Posterior vena cava (tissue), 2 donors: ENCODE data around the gene LAMB3. TPM values are rescaled to one million over a fixed set of nuclear protein-coding genes. Genes with fewer than 3 reads are reported as not detected.

ENCODE experiments used
- DNase-seq: peaks from one replicate; pipeline ENCODE4 v3.0.0-alpha.2; 2020; ENCODE audit warnings: low spot score
- intact Hi-C, 2 donors: fragments of 100-400 bp; cut with DNase I; formaldehyde crosslinking; loops; one replicate each; pipeline versions ENCODE4 v1.14.1 to v1.14.2; 2022 to 2023
- total RNA-seq, 2 donors: library from RNA; stranded (reverse); fragmentation: NEBNext Ultra II Directional; extraction: Animal tissue kit (Norgen Biotek cat#: 25700); gene quantifications; one replicate each; pipeline ENCODE4 v1.2.1, GENCODE V29; 2021
- donor health status: DM: yes; HTN: yes; CAD: no.
- donor health status: DM: yes; HTN: yes; CAD: no.

The LAMB3 gene
- total RNA-seq, 2 donors from 2014 or later, result 1.5 TPM

DNA sequence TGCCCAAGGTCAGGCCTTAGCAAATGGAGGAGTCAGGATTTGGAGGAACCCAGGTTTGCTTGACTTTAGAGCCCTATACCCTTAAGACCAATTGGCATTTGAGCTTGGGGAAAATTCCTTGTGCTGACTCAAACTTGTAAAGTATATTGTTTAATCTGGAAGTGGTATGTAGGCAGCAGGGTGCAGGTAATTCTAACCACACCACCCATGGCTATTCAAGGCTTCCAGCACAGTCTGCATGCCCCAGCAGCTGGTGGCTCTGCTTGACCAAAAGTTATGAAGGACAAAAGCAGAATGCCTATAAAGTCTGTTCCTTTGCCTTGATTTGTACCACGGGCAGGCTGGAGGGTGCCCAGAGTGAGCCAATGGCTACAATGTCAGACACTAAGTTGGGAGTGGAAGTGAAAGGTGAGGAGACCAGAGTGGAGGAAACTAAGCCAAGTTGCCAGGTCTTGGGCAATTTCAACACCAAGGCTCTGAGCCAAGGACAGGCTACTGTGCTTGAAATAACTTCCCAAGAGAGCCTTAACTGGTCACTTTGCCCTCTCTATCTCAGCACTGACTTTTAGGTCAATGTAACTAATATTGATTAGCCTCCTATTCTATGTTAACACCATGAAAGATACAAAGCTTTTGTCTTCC, 18.3 kb upstream of the LAMB3 start:
- intact Hi-C loops, result no loop called here
- no peak for DNase-seq

DNA sequence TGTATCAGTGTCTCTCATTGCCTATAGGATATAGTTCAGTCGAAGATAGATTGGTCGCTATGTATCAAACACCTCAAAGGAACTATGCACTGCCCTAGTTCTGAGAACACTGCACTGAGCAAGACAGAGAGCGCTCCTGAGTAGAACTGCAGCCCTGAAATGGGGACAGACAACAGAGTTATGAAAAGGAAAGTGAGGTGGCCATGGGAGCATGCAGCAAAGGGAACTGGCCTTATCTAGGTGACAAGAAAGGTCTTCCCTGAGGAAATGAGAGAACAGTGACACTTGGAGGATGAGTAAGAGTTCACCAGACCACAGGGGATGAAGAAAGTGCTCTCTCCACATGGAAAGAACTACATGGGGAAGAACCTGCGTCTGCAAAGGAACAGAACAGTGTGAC, 15.5 kb upstream of the LAMB3 start:
- no peak for DNase-seq
- intact Hi-C loops, result no loop called here

DNA sequence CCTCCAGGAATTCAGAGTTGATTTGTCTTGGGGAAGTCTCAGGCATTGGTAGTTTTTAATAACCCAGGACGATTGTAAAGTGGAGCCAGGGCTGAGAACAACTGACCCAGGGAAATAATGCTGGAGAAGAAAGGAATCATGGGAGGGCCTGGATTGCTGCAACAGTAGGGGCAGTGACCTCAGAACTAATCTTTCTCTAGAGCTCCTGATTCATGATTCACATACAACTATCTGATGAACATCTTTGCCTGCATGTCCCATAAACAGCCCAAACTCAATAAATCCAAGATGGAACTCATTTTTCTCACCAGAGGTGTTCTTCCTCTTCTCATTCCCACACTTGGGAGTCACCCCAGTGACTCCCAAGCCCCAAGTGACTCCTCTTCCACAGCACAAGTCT, 14.9 kb upstream of the LAMB3 start:
- no peak for DNase-seq
- intact Hi-C loops, result no loop called here

DNA sequence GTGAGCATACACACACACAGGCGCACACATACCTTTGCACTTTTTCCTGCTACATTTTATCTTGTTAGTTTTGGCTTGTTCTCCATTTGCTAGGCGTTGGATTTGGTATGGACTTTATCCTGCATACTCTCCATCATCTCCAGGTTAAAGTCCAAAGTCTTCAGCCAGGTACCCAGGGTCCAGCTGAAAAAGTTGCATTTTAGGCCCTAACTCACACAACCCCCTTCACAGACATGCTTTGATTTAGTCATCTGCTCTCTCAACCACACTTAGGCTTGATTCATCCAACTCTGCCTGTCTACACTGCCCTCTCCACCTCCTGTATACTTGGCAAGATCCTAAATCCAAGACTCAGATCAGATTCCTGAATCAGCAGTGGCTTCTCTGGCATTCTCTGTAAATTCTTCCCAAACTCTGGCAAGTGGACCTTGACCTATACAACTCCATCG, 10.7 kb upstream of the LAMB3 start:
- DNase-seq, result no peak
- intact Hi-C loops, result no loop called here

DNA sequence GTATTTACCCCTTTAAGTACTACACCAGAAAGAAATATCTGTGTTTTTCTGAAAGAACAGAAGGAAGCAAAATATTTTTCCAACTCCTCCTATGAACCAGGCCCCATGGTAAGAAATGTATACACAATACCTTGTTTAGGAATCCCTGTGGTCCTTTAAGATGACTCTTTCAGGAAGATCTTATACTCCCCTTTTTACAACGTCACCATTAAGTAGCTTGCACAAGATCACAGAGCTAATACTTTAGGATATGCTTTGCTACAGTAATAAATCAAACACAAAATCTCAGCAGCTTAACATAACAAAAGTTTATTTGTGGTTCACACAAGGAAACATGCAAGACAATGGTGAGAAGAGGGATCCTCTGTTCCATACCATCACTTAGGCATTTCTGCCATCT, 8.8 kb upstream of the LAMB3 start:
- intact Hi-C loops, result no loop called here
- DNase-seq, result no peak

DNA sequence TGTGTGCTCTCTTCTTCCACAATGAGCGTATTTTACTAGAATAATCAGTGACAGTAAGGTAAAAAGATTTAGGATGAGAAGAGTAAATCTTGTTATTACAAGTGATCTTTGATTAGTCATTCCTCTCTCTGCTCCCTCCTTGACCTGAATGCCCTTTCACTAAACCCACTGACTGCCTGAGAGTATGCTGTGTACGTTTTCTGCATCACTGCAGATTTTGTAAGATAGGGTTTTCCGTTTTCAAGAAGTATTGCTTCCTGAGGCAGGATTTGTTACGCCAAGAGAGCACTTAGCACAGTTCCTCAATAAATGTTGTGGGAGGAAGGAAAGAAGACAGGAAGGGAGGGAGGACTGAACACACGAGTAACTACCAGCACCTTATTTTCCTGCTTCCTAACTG, 7.7 kb upstream of the LAMB3 start:
- DNase-seq, result no peak
- intact Hi-C loops, result no loop called here

DNA sequence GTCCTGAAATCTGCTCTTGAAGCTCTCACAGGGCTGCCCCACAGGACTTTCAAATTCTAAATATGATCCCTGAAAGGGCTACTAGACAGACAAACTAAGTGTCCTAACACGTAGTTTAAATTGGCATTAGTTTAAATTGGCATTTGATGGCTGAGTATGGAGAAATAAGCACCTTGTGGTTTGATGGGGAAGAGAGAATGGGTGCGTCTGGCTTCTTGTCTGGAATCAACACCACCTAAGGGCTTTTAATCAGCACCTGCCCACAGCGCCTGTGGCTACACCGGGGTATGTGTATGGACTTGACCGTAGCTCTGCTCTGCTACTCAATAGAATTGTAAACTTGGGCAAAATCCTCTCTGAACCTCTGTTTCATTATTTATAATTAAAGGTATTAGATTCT, 5.7 kb upstream of the LAMB3 start:
- DNase-seq, result no peak
- intact Hi-C loops, result no loop called here

DNA sequence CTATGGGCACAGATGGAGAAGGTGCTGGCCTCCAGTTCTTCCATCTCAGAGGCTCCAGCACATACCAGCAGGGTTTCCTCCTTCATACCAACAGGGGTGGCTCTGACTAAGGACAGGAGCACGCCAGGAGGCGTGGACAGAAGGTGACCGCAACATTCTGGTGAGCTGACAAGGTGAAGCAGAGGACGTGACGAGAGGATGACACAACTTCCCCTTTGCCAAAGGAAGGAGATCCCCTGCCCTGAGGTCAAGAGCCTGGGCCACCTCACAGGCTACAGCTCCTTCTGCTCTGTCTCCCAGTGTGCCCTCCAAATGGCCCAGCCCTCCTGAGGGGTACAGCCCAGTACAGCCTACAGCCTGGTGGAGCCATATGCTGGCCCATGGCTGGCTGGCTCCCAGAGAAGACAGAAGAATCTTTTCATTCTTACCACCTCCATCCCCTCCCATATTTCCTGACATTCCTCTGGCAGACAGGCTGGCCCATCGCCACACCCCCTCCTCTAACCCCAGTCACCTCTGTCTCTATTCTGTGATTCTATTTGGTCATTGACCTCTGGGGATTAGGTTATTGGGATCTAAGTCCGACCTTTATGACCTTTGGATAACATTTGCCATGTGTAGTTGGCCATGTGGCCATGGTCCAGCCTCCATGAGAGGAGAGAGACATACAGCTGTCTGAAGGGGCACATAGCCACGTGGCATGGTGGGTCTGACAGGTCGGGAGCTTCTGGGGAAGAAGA, 5.1 kb upstream of the LAMB3 start:
- no peak for DNase-seq
- intact Hi-C loops, result no loop called here

DNA sequence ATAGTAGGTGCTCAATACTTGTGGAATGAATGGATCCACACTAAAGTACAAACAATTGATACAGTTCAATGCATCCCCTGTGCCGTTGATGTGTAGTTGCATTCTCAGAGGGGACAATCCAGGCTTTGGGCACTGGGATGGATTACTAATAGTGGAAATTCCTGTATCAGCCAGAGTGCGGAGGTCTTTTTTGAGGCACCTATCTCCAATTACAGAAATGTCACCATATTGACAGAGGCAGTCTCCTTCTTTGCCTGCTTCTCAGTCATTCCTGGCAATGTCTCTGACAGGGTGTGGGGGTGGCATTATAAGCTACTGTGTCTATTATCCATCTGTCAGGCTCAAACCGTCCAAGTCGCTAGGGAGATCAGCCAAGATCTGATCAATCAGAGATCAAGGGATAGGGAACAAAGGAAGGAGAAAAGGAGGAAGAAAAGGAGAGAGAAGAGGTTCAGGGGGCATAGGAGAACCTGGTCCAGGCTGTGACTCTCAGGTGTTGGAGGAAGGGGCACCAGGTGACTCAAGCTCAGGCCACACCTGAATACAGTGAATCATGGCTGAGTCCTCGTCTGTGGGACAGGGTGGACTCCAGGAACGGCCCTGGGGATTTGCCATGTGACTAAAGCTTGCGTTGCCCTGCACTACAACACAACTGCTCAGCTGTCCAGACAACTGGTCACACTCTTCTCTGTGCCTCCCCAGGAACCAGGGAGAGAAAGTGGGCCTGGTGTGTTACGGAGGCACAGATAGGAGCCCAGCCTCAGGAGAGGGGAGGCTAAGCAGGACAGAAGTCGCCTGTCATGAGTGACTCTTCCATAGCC, 3.4 kb upstream of the LAMB3 start:
- intact Hi-C loops, result no loop called here
- no peak for DNase-seq

DNA sequence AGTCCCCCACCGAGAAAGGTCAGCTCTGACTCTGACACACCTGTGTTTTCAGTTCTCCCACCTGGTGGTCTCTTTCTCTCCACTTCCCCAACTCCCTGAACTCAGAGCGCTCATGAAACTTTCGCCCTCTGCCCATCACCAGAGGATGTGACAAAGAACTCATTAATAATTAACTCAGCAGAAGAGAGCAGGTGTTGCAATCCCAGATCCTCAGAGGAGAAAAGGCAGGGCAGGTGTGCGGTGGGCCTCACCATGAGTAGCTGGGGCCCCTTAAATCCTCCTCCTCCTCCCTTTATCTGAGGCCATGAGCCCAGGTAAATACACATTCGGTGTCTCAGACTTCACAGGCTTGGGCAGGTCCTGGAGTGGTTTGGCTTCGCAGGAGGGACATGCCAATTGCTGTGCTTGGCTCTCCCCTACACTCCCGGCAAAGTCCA, 1.7 kb upstream of the LAMB3 start:
- intact Hi-C loops, result no loop called here
- DNase-seq, result no peak

DNA sequence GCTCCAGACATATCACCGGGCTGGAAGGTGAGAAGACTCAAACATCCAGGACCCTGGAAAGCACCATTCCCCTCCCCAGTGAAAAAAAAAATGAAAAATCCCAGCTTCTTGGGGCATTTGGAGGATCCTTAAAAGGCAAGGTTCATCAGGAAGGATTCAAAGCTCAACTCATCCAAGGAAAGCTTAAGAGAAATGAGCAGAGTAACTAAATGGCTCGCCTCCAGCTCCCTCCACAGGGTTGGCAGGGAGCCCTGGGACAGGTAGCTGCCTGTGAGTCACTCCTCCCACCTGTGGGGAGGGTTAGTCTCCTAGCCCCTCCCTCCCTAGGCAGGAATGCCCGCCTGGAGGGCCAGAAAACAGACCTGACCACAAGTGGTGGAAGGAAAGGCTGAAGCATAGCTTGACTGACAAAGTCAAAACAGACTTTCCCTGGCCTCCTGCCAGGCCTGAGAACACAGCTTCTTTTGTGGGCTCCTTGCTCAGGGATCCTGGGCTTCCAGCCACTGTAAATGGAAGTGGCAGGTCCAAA, 712 bp upstream of the LAMB3 start:
- no peak for DNase-seq
- intact Hi-C loops, result no loop called here

DNA sequence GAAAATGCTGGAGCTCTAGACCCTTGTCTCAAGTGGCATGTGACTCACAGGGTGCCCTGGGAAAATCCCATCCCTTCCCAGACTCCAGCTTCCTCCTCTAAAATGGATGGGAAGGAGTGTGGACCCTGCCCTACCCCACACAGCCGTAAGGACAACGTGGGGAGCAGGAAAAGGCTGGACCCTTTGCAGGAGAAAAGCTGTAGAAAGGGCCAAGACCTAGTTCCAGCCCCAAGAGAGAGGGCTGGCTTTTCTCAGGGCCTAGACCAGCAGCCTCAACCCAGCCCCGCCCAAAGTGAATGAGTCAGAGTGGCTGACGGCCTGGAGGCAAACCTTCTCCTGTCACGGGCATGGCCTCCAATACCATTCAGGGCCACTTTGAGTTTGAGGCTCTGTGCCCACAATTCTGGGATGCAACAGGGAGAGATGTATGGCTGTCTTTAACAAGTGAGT, 1.1 kb downstream of the LAMB3 start:
- DNase-seq, result peak; percentile 91
- intact Hi-C loops, result no loop called here

DNA sequence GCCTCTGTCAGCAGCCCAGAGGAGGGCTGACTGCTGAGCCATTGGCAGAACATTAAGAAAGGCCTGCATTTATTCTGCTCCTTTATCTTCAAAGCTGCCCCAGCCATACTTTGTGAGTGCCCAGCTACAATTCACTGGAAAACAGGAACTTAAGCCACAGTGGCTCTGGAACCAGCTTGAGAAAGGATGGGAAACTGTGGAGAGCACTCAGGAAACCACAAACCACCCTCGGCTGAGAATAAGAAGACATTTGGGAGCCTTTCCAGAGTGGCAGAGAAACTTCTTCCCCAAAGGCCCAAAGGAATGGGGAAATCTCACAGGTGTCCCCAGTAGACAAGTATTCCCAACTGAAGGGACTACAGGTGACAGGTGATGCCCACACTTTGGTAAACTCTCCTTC, 1.8 kb downstream of the LAMB3 start:
- no peak for DNase-seq
- intact Hi-C loops, result no loop called here

DNA sequence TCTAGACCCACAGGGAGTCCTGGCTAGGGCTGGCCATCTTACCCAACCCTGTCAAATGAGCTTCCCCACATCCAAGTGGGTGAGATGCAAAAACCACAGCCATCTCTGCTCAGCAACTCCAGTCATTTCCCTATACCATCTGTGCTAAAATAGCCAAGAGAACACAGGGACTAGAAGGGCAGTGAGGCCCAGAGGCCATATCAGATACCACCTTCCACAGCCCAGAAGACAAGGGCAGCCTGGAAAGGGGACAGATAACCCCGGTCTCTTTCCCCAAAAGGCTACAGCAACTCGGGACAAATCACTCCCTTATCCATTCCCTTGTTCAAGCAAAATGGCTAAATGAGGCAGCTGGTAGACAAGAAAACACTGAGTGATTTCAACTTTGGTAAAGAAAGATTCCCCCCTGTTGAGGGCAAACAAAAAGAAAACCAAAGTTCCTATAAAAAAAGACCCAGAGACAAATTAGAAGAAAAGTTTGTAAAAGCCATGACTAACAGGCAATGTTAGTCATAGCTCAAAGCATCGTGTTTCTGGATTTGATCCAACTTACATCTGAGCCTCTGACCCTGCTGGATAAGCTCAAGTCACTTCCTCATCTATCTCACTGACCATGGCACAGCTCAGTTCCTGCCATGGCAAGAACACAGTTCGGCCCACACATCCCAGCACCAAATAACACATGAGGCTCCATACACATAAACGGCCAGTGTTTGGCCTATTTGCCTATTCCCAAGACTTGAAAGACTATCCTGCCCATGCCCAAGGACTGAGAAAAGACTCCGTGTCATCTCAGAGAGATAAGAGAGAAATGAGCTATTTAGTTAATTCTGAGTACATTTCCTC, 3.1 kb downstream of the LAMB3 start:
- intact Hi-C loops, result no loop called here
- DNase-seq, result no peak

DNA sequence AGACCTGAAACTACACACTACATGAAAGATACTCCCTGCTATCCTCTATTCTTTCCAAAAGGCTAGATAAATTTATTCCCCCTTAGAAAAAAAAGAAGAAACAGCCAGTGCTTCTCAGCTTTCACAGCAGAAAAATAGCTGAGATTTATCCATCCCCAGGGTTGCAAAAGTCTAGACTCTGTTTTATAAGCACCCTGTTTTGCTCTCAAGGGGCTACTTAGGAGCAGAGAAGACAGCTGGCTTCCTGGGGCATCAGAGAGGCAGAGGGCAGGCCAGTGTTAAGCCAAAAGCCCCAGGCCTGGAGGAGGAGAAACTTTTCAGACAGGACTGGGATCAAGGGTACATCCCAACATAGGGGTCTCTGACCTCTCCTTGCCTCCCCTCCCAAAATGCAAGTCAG, 3.9 kb downstream of the LAMB3 start:
- intact Hi-C loops, result no loop called here
- no peak for DNase-seq

DNA sequence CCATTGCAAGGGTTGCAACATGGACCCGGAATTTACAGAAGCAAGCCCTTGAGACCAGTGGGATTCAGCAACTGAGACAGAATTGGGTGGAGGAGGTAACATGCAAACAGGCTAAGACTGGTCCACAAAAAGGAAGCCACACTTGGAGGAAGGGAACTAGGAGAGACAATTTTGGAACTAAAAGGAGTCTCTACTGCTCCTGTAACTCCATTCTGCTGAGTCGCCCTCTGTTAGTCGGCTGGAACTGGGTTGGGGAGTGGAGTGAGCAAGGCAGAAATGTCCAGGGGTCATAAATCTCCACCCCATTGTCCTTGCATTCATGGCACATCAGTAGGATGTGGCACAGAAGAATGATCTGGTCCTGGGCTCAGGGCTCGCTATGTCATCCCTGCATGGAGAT, 5.1 kb downstream of the LAMB3 start:
- intact Hi-C loops, result no loop called here
- DNase-seq, result no peak

DNA sequence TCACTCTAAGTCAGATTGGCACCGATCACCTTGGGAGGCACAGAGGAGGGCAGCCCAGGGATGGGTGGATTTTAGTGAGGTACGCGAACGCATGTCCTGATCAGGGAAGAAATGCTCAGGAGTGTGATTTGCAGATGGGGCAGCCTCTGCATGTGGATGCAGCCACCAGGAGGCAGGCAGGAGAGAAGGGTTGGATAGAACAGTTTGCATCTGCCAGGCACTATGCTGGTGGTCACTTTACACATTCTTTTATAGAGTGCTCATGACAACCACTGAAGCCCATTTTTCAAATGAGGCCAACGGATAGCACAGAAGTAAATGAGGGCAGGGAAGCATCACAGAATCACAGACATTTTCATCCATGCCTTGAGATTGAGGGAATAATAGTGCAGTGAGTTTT, 5.7 kb downstream of the LAMB3 start:
- intact Hi-C loops, result no loop called here
- no peak for DNase-seq

DNA sequence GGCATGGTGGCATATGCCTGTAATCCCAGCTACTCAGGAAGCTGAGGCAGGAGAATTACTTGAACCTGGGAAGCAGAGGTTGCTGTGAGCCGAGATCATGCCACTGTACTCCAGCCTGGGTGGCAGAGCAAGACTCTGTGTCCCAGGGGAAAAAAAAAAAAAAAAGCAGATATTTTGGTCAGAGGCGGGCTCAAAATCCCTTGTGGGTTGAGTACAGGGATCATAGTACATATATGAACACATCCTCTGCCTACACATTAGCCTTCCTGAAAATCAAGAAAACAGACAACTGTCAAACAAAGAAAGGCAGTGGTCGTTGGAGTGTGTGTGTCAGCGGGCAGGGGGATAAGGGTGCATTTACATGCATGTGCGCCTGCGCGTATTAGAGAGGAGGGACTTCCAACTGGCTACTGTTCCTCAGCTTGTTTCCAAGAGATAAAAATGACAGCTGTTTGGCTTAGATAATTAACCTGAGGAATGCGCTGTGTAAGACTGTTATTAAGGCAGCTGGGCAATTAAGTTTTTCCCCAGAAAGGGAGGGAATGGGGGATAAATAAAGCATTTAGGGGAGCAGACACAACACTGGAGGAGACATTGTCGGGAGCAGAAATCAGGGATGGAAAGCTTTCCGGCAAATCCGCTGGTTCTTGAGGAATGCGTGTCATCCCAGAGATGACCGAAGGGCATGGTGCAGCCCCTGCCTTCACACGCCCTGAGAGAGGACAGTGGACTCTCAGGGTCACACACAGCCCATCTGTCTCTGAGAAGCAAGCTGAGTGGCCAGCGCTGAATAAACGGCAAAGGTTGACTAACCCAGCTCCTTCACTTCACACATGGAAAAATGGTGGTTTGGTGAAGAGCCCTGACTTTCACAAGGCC, 6.4 kb downstream of the LAMB3 start:
- DNase-seq, result no peak
- intact Hi-C loops, result no loop called here
